Right hindlimb (tissue), 1 donor: ENCODE data around the gene VWA3B.
A peak's percentile ranks its signal among the peaks of the same experiment; 100 is the strongest.
"Not testable (repeated sequence)": the region's sequence is repeated elsewhere in the genome, so short reads cannot be mapped to it uniquely, and the experiment has no call there.

Source experiments
- DNase-seq: peaks from one replicate; pipeline ENCODE4 v3.0.0-alpha.2; 2018

Gene VWA3B

GRCh38 chr2:98140210-98140609 is 53.2 kb downstream of the VWA3B start:
- peak; percentile 82 for DNase-seq

GRCh38 chr2:98142106-98142791 is 55.3 kb downstream of the VWA3B start:
- DNase-seq, result no peak

GRCh38 chr2:98145070-98145469 is 58.1 kb downstream of the VWA3B start:
- no peak for DNase-seq

GRCh38 chr2:98147900-98148299 is 60.9 kb downstream of the VWA3B start:
- not testable (repeated sequence) for DNase-seq

GRCh38 chr2:98148595-98149332 is 61.8 kb downstream of the VWA3B start:
- no peak for DNase-seq

- peak; percentile 35 for DNase-seq
Observed at GRCh38 chr2:98149333-98149697, 62.3 kb downstream of the VWA3B start.

- no peak for DNase-seq
Observed at GRCh38 chr2:98153481-98153880, 66.5 kb downstream of the VWA3B start.

GRCh38 chr2:98155291-98155690 is 68.3 kb downstream of the VWA3B start:
- DNase-seq, result no peak

GRCh38 chr2:98155716-98156115 is 68.7 kb downstream of the VWA3B start:
- no peak for DNase-seq

- no peak for DNase-seq
Observed at GRCh38 chr2:98156304-98156703, 69.3 kb downstream of the VWA3B start.

- no peak for DNase-seq
Observed at GRCh38 chr2:98157557-98157956, 70.6 kb downstream of the VWA3B start.

- DNase-seq, result peak; percentile 68
Observed at GRCh38 chr2:98158305-98158704, 71.3 kb downstream of the VWA3B start.

GRCh38 chr2:98160554-98160953 is 73.6 kb downstream of the VWA3B start:
- DNase-seq, result peak; percentile 67

- DNase-seq, result no peak
Observed at GRCh38 chr2:98161186-98161585, 74.2 kb downstream of the VWA3B start.

- no peak for DNase-seq
Observed at GRCh38 chr2:98164256-98164655, 77.3 kb downstream of the VWA3B start.

GRCh38 chr2:98165516-98166071 is 78.6 kb downstream of the VWA3B start:
- DNase-seq, result no peak

GRCh38 chr2:98167916-98168315 is 80.9 kb downstream of the VWA3B start:
- DNase-seq, result no peak

GRCh38 chr2:98170076-98170475 is 83.1 kb downstream of the VWA3B start:
- DNase-seq, result no peak

- no peak for DNase-seq
Observed at GRCh38 chr2:98172150-98172765, 85.3 kb downstream of the VWA3B start.

- no peak for DNase-seq
Observed at GRCh38 chr2:98172951-98173350, 86.0 kb downstream of the VWA3B start.

GRCh38 chr2:98175811-98176210 is 88.8 kb downstream of the VWA3B start:
- DNase-seq, result no peak

- DNase-seq, result no peak
Observed at GRCh38 chr2:98177286-98177685, 90.3 kb downstream of the VWA3B start.

GRCh38 chr2:98177986-98178385 is 91.0 kb downstream of the VWA3B start:
- DNase-seq, result no peak

- no peak for DNase-seq
Observed at GRCh38 chr2:98180456-98180855, 93.5 kb downstream of the VWA3B start.
